ENCODE results near the gene BIRC3. TPM values are rescaled to one million over a fixed set of nuclear protein-coding genes. Genes with fewer than 3 reads are reported as not detected.
"Not testable (repeated sequence)": the region's sequence is repeated elsewhere in the genome, so short reads cannot be mapped to it uniquely, and the experiment has no call there.

Gene BIRC3
- total RNA-seq, 1 experiment from 2014 or later, result 65.4 TPM

- Histone ChIP-seq H3K9me3 (ENCODE audit: control insufficient read depth, insufficient read depth, low read depth, low read length) (no peaks in the 10 kb centered on the region), H3K36me3 (ENCODE audit: control insufficient read depth, insufficient read depth, low read length) (no peaks in the 10 kb centered on the region), H3K27ac (ENCODE audit: low read length) (peak overlapping the region; percentile 95), H3K4me1 (ENCODE audit: control insufficient read depth, insufficient read depth, low read length) (peaks cover 37% of the 10 kb centered on the region), H3K4me3 (ENCODE audit: low read depth in 2 of 2, low read length in 2 of 2) (no peak overlapping the region), H3K27me3 (ENCODE audit: control insufficient read depth, insufficient read depth, low read length) (no peaks in the 10 kb centered on the region)
- TF ChIP-seq TCF7L2 (IDR thresholded peaks at IDR 0.05; ENCODE audit: low read depth, low read length) (no peak), CTCF (IDR thresholded peaks at IDR 0.05) (no peak), POLR2AphosphoS5 (IDR thresholded peaks at IDR 0.05; ENCODE audit: low read depth, low read length) (no peak), REST (IDR thresholded peaks at IDR 0.05; ENCODE audit: insufficient read depth in 1 of 2, low read depth in 2 of 2, low read length in 1 of 2) (no peak), SIN3A (IDR thresholded peaks at IDR 0.05; ENCODE audit: borderline replicate concordance, insufficient read depth, low read depth, low read length) (no peak)
- ChIA-PET POLR2A (interaction anchor here (1.6 kb wide), 1 partner anchor 12 kb away, joined by 3 read pairs; no protein-coding TSS in a partner anchor), CTCF (interaction anchor here (1.1 to 2.2 kb wide), 3 partner anchors 17 to 155 kb away, joined by 3 to 9 read pairs (median 4); no protein-coding TSS in a partner anchor)
- ATAC-seq (0 out of 2 replicates have a peak, but pooled peaks have one; percentile 12), DNase-seq (ENCODE audit: low read depth, low spot score) (no peak)
- in situ Hi-C loops (cut with HindIII; ENCODE audit: low pct_unique_long_range_greater_than_20kb, low sequenced_read_pairs) (no loop called here), intact Hi-C loops (cut with micrococcal nuclease; ENCODE audit: unreplicated experiment) (loop anchor here (2.0 kb wide), 1 partner anchor 22 kb away; the partner anchor contains the start of gene BIRC3)
- BruUV-seq (replicated peaks), result no TSS peak
These were observed 22.2 kb upstream of the BIRC3 start for GRCh38 chr11:102295045-102295444.

GRCh38 chr11:102296757-102297156, 20.5 kb upstream of the BIRC3 start:
- H3K9me3 ChIP-seq (ENCODE audit: control insufficient read depth, insufficient read depth, low read depth, low read length); DNase-seq (ENCODE audit: low read depth, low spot score); H3K27me3 ChIP-seq (ENCODE audit: control insufficient read depth, insufficient read depth, low read length); BruUV-seq (replicated peaks); CTCF ChIA-PET; H3K36me3 ChIP-seq (ENCODE audit: control insufficient read depth, insufficient read depth, low read length); H3K4me3 ChIP-seq (ENCODE audit: low read depth in 2 of 2, low read length in 2 of 2); in situ Hi-C loops (cut with HindIII; ENCODE audit: low pct_unique_long_range_greater_than_20kb, low sequenced_read_pairs); ATAC-seq; intact Hi-C loops (cut with micrococcal nuclease; ENCODE audit: unreplicated experiment); H3K27ac ChIP-seq (ENCODE audit: low read length): not testable (repeated sequence)
- POLR2A ChIA-PET, result interaction anchor here (1.6 kb wide), 1 partner anchor 11 kb away, joined by 3 read pairs; no protein-coding TSS in a partner anchor
- H3K4me1 ChIP-seq (ENCODE audit: control insufficient read depth, insufficient read depth, low read length), result peaks cover 22% of the 10 kb centered on the region

- BruUV-seq (replicated peaks); CTCF ChIA-PET; H3K27me3 ChIP-seq (ENCODE audit: control insufficient read depth, insufficient read depth, low read length); H3K4me3 ChIP-seq (ENCODE audit: low read depth in 2 of 2, low read length in 2 of 2); H3K4me1 ChIP-seq (ENCODE audit: control insufficient read depth, insufficient read depth, low read length); ATAC-seq; intact Hi-C loops (cut with micrococcal nuclease; ENCODE audit: unreplicated experiment); H3K36me3 ChIP-seq (ENCODE audit: control insufficient read depth, insufficient read depth, low read length); in situ Hi-C loops (cut with HindIII; ENCODE audit: low pct_unique_long_range_greater_than_20kb, low sequenced_read_pairs); DNase-seq (ENCODE audit: low read depth, low spot score): not testable (repeated sequence)
- Histone ChIP-seq H3K9me3 (ENCODE audit: control insufficient read depth, insufficient read depth, low read depth, low read length) (peaks cover 18% of the 10 kb centered on the region), H3K27ac (ENCODE audit: low read length) (0 out of 2 replicates have a peak overlapping the region, but pooled peaks have one; percentile 3)
- POLR2A ChIA-PET, result interaction anchor here (1.1 kb wide), 1 partner anchor 13 kb away, joined by 4 read pairs; no protein-coding TSS in a partner anchor
These were observed 16.4 kb upstream of the BIRC3 start for GRCh38 chr11:102300837-102301236.
